HTR-8/SVneo (cell line): Measurements from ENCODE around the gene SFMBT2.

Experiments
- DNase-seq: peaks from one replicate; pipeline ENCODE4 v3.0.0; 2011; ENCODE audit warnings: low spot score, mixed read lengths; ENCODE audit not compliant: insufficient read length
- FAIRE-seq: peaks from 2 replicates; lab custom pipeline; 2011; peaks lifted over from hg19 to GRCh38; lab: Jason Lieb, UNC

The SFMBT2 gene

DNA sequence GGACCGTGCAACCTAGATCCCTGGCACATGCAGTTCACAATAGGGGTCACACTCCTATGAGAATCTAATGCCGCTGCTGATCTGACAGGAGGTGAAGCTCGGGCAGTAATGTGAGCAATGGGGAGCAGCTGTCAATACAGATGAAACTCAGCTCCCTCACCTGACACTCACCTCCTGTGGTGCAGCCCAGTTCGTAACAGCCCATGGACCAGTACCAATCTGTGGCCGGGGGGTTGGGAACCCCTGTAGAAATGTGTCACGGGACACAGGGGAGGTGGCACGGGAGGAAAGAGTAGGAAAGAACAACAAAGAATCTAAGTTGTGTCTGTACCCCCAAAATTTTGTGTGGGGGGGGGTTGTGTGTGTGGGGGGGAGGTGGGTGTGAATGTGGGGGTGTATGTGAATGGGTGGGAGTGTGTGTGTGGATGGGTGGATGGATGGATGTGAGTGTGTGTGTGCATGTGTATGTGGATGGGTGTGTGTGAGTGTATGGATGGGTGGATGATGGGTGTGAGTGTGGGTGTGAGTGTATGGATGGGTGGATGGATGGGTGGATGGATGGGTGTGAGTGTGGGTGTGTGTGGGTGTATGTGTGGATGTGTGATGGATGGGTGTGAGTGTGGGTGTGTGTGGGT, 33.1 kb downstream of the SFMBT2 start:
- no peak for FAIRE-seq
- DNase-seq: no peak

DNA sequence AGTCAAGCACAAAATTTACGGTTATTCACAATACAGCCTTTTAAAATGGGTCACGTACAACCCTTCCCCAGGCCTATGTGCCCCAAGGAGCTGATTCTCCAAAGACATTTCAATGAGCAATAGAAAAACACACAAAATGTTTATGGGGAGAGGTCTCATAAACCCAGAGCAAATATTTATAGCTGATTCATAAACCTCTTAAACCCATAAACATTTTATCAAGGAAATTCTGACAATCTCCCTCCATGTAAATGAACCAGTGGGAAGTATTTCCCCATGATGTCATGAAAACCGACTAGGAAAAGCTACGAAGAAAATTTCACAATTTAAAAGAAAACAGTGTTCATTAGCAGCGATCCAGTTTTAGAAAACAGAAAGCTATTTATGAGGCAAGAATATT, 36.0 kb downstream of the SFMBT2 start:
- no peak for DNase-seq
- FAIRE-seq: no peak

DNA sequence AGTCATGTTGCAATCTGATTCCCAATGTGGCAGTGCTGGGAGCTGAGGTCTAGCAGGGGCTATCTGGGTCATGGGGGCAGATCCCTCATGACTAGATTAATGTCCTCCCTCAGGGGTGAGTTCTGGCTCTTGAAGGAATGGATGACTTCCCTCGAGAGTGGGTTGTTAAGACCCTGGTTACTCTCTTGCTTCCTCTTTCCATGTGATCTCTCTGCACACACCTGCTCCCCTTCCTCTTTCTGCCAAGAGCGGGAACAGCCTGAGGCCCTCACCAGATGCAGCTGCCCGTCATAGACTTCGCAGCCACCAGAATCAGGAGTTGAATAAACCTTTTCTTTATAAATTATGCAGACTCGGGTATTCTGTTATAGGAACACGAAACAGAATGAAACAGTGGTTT, 37.8 kb downstream of the SFMBT2 start:
- FAIRE-seq: no peak
- DNase-seq: no peak

DNA sequence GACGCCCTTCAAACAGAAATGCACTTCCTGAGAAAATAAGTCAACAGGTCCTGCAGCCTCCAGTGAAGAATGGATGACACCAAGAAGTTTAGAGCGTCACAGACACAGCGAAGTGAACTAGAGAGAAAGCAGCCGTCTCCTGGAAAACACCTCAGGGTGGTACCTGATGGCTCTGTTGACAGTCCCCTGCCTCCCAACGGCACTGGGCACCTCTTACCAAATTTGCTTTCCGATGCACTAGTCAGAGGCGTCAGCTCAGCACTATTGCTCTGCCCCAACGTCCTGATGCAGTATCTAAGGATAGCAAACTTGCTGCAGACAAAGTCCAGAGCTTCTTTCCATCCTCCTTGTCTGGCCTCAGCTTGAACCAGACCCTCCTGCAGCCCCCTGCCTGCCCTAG, 38.3 kb downstream of the SFMBT2 start:
- DNase-seq (no peak), FAIRE-seq (no peak)

DNA sequence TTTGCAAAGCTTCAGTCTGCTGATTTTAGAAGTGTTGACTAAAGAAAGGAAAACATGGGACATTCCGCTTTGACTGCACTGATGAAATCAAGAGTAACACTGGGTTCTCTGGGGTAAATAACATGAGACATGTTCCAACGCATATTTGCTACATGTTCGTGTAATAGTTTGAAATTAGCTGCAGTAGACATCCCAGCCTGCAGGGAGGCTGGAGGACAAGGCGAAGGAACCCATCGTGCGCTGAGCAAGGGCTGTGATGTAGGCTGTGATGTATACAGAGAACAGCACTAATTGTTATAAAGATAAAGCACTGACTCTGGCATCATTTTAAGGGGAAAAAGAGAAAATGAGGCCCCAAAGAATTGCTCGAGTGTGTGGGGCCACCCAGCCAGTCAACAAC, 40.3 kb downstream of the SFMBT2 start:
- no peak for FAIRE-seq
- DNase-seq: no peak

DNA sequence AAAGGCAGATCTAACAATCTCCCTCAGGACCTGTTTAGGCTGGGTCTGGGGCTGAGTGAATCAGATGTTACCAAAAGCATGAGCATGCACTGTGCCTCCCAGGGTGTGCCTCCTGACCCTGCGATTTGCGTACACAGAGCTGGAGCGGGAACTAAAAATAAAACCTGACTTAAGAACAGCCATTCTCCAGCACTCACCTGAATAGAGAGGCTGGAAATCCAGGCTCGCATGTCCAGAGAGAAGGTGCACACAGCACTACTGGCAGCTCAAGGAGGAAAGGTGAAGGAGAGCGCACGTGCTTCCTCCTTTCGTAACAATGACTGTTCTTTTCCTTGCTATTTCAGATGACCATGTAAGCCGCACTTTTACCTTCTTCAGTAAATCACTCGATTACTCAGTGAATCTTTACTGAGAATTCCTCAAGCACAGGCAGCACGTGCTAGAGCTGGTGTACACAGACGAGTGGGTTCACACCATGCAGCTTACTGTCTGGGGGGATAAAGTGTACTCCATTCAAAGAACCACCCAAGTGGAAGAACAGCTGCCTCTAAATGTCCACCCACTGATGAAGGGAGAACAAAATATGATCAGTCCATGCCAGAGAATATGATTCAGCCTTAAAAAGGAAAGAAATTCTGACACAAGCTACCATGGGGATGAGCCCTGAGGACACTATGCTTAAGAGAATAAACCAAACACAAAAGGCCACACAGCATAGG, 45.6 kb downstream of the SFMBT2 start:
- DNase-seq (no peak), FAIRE-seq (no peak)

DNA sequence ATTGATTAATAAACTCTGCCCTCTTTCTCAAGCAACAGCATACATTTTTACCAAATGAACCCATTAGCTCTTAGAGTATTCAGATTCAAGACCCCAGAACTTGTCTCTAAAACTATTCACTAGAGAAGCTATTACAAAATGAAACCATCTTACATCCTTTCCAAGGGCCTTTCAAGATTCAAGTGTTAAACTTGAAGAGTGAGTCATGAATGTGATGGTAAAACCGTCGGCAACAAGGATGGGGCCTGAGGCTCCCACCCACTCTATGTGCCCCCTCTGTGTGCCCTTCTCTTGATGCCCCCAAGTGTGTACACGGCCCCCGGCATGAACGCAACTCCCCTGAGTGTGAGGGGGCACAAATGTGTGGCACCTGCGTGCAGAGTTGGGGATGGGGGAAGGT, 46.4 kb downstream of the SFMBT2 start:
- DNase-seq: no peak
- no peak for FAIRE-seq

DNA sequence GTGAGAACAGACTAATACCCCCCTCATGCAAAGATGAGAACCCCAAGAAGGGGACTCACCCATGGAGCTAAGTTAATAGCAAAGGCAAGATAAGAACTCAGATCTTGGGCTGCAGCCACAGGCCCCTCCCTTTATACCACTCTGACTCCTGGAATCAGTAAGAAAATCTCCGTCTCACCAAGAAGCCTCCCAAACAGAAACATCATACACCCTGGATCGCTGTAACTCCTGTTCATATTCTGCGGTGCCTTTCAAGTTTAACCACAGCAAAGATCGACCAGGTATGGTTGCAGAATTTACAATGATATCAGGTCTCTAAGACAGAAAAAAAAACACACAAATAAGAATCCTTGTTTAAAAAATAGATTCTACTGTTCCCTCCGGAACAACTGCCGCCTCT, 47.1 kb downstream of the SFMBT2 start:
- FAIRE-seq: no peak

DNA sequence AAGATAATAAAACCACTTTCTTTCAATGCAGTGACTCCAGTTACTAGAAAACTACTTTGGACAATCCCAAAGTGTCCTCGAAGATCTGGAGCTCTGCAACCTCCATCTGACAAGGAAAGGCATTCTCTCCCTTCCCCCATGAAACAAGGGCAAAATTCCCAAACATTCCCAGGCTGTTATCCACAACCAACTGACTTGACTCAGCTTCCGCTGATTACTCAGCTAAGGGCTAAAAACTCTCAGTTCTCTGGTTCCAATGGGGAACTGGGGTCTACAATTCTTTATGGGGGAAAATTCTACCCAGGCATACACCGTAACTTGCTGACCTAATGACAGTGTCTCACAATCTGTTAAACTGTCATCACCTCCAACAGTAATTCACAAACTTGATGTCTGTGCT, 48.4 kb downstream of the SFMBT2 start:
- no peak for DNase-seq
- no peak for FAIRE-seq

More for the DNA sequence above, 47.1 kb downstream of the SFMBT2 start:
- no peak for DNase-seq

DNA sequence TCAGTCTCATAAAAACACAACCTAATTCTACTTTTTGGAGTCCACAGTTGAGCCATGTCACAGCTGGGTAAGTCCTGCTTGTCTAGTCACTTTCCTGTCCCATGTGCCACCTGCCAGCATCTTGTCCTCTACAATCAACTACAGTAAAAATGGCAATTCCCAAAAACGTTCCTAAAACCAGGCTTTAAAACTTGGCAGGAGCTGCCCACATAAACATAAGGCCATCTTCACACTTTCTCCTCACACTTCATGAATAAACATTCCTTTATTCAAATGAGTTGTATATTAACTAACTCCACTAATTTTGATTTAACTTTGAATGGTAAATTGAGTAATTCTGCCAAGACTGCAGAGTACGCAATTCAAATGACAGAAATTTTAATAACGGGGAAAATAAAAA, 49.5 kb downstream of the SFMBT2 start:
- no peak for FAIRE-seq
- DNase-seq: no peak

DNA sequence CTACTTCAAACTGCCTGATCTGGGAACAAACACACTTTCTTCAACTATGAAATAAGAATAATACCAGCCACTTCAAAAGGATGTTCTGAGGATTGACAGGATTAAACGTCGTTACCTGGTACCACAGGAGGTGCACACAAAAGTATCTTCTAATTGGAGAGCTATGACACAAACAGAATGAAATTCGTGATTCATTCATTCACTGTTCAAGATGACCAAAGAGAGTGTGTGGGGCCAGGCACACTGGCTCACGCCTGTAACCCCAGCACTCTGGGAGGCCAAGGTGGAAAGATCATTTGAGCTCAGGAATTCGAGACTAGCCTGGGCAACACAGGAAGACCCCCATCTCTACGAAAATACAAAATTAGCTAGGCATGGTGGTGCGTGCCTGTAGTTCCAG, 50.9 kb downstream of the SFMBT2 start:
- no peak for DNase-seq

DNA sequence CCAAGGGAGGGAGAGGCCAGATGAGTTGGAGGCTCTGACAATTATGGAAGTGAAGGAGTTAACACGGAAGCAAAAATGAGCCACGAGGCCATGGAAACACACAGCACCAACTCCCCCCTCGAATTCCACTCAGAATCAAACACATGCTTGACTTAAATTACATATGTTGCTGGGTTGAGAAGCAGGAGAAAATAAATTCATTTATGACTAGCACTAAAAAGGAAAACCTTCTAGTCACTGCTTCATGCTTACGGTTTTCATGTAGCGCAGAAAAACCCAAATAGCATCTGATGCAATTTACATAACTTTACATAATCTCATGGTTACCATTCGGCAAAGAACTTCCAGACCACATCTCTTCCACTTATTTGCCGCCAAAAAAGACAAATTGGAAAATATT, 51.5 kb downstream of the SFMBT2 start:
- FAIRE-seq (no peak), DNase-seq (no peak)

More for the DNA sequence above, 50.9 kb downstream of the SFMBT2 start:
- FAIRE-seq: no peak

DNA sequence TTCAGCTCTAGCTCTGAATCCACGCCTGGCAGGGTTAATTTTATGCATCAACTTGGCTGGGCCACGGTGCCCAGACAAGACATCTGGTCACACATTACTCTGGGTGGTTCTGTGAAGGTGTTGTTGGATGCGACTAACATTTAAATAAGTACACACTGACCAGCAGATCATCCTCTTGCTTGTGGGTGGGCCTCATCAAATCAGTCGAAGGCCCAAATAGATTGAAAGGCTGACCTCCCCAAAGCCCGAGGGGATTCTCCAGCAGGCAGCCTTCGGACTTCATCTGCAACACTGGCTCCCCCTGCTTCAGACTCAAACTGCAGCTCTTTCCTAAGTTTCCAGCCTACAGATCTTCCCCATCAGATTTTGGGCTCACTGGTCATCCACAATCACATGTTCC, 53.6 kb downstream of the SFMBT2 start:
- DNase-seq (no peak), FAIRE-seq (no peak)

DNA sequence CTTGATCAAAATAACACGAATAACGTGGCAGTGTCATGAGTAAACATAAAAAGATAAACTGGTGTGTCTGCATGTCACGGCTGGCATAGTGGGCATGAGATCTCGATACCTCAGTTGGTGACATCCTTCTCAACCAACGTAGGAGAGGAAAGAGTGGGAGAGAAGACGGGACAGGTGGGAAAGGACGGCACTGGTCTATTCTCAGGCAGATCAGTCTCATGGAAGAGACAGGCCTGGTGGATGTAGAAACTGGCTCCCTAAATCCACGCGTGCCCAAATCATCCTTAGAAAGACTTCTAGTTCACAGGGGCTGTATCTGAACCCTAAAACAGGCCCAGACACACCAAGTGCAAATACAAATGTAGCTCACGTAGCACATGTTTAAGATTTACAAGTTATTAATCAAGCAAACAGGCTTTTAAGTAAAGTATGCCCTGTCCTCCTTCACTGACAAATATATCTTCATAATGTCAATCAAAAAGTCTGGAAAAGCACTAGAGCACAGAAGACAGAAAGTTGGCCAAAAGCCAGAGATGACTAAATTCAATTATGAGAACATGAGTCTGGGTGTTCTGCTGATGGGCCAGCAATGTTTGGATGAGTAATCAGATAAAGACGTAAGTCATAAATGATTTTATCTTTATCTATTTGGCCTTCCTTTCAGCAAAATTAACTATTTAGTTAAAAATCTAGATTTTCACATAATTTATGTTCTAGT, 56.3 kb downstream of the SFMBT2 start:
- FAIRE-seq: no peak
- DNase-seq: peak; percentile 74

DNA sequence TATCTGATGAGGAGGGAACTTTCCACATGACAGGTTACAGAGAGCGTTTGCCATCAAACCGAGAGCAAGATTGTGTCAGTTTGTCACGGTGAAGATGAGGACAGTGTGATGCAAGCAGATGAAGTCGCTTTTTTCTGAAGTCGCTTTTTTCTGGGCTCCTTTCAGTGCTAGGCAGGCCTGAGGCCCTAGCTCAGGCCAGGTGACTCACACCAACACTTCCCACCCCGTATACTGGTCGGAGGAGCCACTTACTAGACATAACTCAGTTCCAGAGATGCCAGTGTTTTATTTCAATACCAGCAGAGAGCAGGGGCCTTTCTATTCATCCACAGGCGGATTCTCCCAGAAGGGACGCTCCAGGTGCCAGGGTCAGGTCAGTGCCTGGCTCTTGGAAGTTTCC, 58.9 kb downstream of the SFMBT2 start:
- DNase-seq (peak; percentile 28), FAIRE-seq (peak; percentile 62)

DNA sequence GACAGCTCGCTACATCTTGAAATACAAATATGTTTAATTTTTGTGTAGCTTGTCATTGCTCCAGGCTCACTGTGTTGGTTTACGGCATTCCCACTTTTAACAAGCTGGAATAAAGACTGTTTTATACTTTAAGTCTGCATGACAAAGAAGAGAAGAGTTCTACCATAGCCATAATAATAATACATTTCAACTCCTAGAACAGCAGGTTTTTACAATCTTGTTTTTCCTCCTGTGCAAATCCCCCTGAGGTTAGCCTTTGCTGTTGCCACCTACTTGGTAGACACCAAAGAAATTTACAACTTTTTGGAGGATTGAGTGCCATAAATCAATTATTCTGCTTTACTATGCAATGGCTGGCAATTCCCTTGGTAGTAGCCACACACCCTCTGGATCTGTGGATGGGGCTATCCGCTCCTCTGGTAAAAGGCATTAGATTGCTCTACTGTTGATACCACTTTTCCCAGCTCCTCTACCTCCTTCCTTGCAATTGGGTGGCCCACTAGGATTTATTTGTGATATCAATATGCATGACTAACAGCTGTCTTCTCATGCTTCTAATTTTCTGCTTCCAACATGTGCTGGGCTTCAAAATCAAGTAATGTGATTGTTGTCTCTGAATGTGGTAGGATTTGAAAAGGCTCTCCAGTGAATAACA, 60.2 kb downstream of the SFMBT2 start:
- FAIRE-seq (no peak), DNase-seq (no peak)

DNA sequence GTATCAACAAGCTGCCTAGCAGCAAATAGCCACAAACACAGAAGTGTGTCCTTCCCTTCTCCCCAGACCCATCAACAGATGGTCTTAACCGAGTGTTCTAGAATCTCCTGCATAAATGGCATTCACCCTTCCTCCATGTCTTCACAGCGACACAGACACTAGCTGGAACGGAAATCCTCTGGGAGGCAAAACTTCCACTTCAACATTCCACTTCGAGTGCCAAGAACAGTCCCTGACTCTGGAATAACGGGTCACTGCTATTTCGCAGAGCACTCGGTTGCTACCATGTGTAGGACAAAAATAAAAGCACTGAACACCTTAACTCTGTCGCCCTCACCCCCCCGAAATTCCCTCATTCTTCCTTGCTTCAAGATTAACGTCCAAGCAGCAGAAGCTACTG, 65.1 kb downstream of the SFMBT2 start:
- FAIRE-seq: no peak

DNA sequence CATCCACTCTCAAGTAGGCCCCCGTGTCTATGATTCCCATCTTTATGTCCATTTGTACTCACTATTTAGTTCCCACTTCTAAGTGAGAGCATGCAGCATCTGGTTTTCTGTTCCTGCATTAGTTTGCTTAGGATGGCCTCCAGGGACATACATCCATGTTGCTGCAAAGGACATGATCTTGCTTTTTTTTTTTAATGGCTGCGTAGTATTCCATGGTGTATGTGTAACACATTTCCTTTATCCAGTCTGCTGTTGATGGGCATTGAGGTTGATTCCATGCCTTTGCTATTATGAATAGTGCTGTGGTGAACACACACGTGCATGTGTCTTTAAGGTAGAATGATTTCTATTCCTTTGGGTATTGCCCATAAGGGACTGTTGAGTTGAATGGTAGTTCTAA, 67.8 kb downstream of the SFMBT2 start:
- DNase-seq: no peak
- FAIRE-seq: no peak

More for the DNA sequence above, 65.1 kb downstream of the SFMBT2 start:
- DNase-seq: no peak

DNA sequence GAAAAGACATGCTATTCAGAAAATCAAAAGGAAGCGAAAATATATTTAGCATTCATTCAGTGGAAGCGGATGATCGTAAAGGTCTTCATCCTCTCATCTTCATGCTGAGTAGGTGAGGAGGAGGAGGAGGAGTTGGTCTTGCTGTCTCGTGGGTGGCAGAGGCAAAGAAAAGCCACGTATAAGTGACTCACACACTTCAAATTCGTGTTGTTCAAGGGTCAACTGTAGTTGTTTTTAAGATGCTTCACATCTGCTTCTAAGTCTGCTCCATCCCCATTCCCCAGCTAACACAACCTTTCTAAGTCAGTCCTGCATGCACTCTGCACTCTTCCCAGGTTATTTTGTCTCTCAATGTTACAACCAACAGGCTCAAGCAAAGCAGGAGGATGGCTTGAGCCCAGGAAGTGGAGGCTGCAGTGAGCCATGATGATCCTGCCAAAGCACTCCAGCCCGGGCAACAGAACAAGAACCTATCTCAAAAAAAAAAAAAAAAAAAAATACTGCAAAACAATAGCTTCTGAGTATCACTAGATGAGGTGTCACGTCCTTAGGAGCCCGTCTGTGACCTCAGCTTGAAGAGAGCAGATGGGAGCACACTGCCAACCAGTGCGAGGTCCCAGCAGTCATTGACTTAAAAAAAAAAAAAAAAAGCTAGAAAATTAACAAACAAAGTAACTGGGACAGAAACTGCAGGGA, 70.5 kb downstream of the SFMBT2 start:
- DNase-seq (no peak), FAIRE-seq (no peak)

DNA sequence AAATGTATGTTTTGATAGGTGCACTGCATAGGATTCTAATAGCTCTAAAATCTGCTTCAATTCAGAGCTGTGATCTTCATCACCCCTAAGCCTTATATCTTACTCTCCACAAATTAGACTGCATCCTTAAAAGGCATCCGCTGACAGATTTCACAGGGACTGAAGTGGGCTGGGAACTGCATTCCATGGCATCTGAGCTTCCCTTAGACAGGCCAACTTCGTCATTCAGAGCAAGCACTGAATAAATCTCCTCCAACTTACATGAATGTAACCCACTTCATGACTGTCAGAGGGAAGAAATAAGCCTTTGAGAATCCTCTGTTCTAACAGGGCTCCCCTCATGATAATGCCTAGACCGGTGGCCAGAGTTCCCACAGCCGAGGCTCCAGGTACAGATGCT, 71.3 kb downstream of the SFMBT2 start:
- no peak for FAIRE-seq

More for the DNA sequence above, 71.3 kb downstream of the SFMBT2 start:
- no peak for DNase-seq
